Measurements from ENCODE around the gene GPC5. TPM values are rescaled to one million over a fixed set of nuclear protein-coding genes. Genes with fewer than 3 reads are reported as not detected.

GPC5 gene
- total RNA-seq, 1 donor from 2014 or later: 8.6 TPM

DNA sequence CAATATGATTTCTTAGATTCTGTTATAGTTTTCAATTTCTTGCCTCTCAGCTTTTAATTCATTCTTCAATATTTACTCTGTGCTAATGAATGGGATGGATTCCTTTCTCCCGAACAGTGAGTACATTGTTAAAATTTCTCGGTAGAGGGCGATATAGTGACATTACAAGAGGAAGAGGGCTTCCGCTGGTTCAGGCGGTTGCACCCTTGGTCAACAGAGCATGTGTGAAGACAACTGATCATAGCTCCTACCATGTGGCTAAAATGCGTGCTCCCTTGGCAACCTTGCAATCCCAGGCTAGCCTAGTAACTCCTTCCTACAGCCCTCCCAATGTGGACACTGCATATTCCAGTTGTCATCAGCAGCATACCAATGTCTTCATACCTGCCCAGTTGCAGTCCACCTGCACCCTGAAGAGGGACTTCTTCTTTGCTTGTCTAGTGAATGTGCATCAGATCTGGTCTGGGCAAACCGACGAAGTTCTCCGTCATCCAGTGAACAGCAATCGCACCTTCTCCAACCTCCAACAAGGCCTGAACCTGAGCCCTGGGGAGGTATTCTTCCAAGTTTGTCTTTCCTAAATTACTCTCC, 1175.1 kb downstream of the GPC5 start:
- DNase-seq: no peak

DNA sequence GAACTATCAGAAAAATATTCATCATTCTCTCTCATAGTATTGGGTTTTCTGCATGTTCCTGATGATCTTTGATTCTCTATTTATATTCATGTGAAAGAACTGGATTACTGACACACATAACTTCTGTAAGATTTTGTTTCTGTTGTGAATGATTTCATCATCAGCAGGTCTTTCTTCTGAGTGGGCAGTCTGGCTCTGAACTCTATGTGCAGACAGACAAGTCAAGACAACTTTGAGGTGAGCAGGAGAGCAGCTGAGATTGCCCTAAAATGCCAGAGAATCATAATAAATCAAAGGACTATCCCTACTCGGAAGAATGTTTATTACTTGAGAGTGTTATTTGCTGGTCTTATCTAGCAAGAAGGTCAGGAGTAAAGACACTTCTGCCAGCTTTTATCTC, 1176.1 kb downstream of the GPC5 start:
- DNase-seq: no peak

DNA sequence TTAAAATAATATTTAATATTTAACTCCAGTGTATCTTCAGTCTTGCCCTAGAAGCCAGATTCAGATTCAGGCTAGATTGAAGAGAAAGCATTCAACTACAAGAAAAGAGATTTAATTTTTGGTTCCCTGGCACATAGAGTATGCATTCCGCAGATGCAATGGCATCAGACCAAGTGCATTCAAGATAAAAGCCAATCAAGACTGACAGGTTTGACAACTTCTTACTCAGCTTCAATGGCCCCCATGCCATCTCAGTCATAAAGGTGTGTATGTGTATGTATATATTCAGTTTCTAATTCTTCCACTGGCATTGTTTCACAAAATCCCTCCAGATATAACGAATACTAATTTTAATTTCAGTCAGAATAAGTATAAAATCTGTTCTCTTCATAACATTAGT, 1177.4 kb downstream of the GPC5 start:
- DNase-seq: no peak

DNA sequence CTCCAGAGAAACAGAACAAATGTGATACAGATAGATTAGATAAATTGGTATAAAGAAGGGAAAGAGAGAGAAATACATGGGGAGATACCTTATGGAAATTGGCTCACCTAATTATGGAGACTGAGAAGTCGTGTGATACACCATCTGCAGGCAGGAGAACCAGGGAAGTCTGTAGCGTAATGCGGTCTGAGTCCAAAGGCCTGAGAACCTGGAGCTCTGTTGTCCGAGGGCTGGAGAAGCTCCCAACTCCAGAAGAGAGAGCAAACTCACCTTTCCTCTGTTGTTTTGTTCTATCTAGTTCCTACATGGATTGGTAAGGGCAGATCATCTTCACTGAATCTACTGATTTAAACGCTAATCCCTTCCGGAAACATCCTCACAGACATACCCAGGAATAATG, 1179.9 kb downstream of the GPC5 start:
- no peak for DNase-seq

DNA sequence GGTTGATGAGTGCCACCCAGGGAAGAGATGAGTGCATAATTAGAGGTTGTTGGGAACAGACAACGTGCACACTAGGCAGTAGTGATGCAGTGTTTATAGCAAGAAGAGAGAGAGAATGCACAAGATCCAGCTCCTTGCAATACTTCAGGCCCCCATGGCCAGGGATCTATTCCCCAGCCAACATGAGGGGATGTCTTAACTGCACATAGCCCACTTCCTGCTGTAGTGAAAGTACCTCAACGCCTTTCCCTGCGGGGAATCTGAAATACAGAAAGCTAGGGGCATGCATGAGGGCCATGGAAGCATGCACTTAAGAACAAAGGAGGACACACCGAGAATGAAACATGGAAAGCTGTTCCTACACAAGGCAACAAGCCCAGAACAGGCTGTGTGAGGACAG, 1191.5 kb downstream of the GPC5 start:
- no peak for DNase-seq

DNA sequence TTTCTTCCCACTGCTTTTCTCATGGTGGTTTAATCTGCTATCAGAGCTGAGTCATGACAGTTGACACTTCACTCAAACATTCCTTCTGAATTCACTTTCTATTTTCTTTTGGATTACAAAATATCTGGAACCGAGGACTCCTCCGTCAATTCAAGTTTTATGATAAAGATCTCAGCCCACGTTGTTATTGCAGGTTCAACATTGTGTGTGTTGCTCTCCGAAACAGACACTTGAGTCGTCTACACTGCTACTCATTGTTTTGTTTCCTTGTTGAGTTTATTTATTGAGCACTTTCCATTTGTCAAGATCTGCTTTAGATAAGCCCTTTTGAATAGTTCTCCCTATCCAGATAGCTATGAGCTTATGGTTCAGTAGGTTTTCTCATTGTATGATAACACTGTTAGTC, 1192.1 kb downstream of the GPC5 start:
- no peak for DNase-seq

DNA sequence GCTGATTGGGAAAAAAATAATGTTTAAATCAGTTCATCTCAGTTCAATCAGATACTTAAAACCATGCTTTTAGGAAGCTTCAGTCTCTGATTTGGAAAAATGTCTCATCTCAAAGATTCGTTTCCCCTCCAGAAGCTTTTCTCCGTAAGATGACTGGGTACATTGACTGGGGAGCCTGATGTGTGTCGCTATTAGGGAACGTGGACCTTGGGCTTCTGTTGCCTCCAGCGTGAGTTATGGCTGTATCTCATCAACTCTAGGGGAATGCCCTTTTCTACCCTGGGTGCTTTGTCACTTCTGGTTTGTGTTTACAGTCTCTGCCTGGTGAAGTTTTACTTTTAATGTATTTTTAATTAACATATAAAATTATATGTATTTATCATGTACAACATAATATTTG, 1192.7 kb downstream of the GPC5 start:
- DNase-seq: no peak

DNA sequence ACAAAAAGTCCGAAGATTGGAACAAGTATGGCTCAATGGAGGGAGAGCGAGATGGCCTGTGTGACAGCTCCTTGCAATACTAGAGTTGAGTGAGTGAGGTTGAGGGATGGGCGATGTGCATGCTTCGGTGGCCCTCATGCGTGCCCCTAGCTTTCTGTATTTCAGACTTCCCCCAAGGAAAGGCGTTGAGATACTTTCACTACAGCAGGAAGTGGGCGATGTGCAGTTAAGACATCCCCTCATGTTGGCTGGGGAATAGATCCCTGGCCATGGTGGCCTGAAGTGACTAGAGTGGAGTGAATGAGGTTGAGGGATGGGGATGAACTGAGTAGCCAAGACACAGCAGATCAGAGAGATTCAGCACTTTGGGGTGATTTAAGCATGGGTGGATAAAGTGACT, 1194.3 kb downstream of the GPC5 start:
- DNase-seq: no peak

DNA sequence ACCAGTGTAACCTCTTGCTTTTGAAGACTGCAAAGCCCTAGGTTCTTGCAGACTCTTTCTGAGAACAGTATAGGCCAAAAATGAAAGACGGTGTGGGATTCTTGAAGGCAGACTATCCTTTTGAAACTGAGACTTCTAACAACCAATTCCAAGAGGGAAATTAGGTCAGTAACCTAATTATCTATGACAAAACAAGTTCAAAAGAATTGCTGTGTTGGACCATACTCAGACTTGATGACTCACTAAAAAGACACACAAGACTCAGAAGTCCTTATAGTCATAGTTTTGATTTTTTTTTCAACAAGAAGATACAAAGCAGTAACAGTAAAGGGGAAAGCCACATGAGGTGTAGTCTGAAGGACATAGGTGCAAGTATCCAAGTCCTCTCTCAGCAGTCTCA, 1204.1 kb downstream of the GPC5 start:
- DNase-seq: no peak

DNA sequence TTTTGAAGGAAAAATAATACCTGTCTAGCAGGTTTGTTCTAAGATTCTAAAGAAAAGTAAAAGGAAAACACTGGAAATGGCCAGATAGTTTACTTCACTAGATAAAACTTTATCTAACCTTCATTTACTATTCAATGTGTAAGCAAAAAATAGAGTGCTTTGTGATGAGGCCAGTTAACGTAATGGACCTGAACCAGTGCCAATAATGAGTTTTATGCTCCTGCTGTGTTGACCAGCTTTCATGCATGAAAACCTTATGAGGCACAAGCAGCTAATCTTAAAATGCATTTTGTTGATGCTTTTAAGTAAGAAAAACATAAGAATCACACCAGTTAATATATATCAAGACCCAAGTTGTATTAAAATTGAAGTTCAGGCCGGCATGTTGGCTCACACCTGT, 1211.0 kb downstream of the GPC5 start:
- DNase-seq: no peak

DNA sequence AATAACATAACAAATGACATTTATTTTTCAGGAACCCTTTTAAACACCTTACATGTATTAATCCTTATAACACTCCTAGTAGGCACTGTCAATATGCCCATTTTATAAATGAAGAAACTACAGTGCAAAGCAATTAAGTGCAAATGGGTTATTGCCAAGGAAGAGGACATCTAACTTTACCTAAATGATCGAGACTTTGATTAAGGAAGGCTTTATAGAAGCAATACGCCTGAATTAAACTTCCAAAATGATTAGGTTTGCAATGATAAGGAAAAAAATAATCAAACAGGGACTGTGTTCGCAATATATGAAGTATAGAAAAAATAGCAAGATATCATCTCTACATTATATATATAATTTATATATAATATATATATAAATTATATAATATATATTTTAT, 1214.5 kb downstream of the GPC5 start:
- DNase-seq: no peak

DNA sequence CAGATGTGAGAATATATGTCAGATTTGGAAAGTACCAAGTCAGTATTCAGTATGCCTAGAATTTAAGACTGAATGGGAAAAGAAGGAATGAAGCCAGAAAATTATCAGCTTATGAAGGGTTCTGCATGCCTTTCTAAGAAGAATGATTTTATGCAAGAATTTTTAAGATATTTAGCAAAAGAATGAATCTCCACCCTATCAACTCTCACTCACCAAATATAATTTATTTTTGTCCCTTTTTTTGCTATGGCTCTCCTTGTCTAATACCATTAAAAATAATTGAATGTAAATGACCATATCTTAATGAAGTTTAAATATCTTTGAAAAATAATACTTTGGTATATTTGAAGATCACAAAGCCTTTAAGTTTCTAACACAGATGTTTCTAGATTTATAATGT, 1215.5 kb downstream of the GPC5 start:
- no peak for DNase-seq

DNA sequence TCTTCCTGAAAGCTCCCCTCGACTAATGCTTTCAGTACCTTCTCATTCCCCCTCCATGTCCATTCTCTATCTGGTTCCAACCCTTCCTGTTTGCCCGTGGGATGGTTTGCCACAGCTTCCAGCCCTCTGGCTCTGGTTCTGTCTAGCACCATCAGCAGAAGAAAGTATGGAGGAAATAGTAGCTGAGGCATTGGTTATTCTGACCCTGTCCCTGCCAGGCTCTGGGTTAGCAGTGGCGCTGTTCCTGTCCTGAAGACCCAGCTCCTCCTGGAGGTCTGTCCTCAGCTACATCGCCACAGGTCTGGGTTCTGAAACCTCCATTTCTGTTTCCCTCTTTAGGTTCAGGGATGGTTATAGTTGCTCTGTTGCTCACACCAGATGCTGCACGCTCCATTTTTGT, 1223.6 kb downstream of the GPC5 start:
- DNase-seq: no peak

DNA sequence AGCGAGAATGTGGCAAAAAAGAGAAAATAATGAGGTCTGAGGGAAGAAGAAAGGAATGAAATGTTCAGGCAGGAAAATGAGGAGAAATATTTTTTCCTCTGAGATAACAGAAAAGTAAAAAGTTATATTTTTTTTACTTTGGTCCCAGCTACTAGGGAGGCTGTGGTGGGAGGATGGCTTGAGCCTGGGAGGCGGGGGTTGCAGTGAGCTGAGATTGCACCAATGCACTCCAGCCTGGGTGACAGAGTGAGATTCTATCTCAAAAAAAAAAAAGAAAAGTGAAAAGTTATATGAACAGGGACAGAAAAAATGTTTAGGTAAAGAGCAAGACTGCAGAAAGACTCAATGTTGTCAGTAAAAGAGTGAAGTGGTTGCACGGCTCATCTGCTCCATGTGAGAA, 1224.5 kb downstream of the GPC5 start:
- DNase-seq: no peak

DNA sequence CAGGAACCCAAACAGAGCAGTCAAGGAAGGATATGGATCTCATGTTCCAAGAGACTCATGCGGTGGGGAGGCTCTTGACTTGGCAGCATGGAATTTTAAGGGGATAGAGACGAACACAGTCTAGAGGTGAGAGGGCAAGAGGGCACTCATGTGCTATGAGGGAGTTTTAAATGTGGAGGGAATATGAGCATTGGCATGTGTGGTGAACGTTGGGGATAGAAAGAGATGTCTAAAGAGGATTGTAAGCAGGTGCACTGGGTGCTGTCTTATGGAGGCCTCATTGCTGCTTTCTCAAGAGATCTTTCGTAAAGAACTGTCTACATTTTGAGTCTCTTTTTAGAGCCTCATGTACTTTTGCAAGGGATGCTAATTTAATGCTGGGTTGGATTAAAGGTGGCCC, 1227.9 kb downstream of the GPC5 start:
- DNase-seq: no peak

DNA sequence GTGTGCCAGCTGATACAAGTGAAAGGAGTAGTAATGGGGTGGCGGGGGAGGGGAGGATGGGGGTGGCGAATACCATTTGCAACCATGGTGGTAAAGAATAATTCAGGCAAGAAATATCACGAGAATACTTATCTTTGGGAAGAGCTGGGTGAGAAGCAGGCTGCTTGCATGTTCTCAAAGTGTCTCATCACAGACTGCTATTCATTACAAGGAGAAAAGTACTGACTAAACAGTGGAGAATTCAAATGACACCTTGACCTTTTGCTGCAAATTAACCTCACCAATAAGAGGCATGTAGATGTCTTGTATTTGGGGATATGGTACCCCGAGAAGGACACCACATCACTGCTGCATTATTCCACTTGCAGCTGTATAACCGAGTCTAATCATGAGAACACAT, 1242.5 kb downstream of the GPC5 start:
- no peak for DNase-seq

DNA sequence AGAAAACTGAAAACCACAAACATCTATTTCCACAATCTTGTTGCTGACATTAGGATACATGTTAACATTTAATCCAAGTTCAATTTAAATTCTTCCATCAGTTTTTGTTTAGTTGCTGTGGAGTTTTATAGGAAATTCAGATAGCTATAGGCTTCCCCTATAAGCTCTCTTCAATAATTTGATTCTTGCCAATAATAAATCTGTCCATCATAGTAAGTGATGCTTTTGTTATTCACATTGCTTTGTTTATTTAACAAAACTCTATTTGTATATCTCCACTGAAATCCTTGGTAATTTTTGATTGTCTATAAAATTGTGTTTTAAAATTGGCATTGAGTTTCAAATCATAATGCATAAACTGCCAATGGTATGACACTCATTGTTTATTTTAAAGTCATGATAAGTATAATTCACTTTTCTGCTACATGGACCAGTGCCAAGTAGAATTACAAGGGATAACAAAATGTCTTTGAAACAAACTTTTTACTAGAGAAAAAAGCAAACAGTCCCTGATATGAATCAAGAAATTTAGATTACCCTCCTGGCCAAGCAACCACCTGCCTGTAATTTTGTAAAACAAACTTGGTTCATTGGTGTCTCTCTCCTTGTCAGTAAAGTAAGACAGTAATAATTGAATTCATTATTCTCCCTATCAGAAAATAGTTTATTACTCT, 1250.9 kb downstream of the GPC5 start:
- no peak for DNase-seq

DNA sequence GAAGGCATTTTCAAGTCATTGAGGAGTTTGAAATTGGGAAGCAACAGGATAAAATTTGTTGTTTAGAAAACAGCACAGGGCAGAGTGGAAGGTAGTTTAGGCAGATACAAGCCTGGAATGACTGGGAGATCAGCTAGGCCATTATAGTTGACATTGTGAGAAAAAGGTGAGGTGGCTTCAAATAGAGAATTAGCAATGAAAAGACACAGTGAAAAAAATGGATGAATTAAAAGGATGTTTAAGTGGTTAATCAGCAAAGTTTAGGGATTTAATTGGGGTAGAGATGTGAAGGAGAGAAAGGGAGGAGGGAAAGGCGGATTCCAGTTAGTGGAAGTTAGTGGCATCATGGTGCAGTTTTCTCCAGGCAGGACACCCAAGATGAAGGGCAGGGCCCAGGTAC, 1257.7 kb downstream of the GPC5 start:
- no peak for DNase-seq

DNA sequence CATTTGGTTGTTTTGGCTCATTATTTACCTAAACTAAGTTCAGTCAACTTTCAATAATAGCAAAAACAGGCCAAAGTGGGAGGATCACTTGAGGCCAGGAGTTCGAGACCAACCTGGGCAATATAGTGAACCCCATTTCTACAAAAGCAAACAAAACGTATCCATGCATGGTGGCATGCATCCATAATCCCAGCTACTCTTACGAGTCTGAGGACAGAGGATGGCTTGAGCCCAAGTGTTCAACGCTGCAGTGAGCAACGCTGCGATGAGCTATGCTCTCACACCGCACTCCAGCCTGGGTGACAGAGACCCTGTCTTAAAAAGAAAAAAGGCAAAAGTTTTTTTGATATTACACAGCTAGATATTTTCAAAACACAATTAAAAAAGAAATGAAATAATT, 1258.2 kb downstream of the GPC5 start:
- no peak for DNase-seq

DNA sequence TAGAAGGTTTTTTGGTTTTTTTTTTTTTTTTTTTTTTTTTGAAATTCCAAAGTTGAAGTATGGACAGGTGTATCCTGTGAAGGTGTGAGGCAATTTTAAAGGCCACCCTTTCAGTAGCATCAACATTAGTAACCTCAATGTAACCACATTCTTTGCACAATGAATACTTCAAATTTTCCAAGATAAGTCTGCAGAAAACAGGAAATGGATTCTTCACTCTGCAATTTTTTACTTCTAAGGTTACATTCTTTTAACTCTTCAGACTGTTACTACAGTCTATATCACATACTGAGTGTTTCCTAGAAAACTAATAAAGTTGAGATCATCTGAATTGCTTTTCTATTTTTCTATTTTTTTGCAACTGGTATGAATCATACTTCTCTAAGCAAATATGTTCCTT, 1259.1 kb downstream of the GPC5 start:
- DNase-seq: no peak

DNA sequence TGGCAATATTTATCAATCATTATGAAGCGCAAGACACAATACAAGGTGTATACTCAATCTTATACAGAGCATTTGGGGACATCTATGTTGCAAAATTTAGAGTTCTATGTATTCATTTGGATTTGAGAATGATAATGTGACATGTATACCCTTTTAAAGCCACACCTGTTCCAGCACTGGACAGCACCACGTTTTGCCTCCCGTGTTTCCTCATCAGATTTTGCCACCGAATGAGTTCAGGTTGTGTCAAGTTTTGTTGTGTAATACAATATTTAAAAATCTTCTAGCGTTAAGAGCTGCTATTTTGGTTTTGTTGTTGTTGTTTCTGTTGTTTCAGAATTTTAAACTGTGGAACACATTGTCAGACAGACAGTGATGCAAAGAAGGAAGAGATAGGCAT, 1259.9 kb downstream of the GPC5 start:
- no peak for DNase-seq

DNA sequence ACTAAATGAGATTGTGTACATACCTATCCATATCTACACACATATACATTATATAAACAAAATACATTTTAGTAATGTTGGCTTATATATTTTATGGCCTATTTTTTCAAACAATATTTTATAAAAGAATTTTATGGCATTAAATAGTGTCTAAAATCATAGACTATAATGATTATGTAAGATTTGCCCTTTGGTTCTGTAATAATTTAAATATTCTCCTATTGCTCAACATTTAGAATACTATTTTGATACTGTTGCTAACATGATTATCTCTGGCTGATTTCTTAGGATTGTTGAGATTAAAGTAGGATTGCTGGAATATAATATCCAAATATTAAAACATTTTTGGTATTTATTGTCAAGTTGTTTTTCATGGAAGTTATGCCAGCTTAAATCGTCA, 1263.0 kb downstream of the GPC5 start:
- DNase-seq: no peak

DNA sequence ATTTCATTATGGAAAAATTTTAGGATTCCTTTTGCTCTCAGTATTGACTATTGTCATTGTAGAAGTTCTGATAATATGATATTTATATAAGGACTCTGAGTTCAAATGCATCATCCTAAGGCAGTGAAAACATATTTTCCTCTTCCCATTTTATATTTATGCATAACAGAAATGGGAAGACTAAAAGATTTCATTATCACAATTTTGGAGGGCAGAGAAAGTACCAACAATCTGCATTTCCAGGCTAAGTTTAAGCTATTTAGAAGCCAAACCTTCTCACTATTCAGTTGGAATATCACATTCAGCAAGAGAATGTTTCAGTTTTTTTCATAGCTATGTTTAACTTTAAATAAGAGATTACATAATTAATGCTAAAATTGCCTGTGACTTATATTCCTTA, 1269.7 kb downstream of the GPC5 start:
- no peak for DNase-seq

DNA sequence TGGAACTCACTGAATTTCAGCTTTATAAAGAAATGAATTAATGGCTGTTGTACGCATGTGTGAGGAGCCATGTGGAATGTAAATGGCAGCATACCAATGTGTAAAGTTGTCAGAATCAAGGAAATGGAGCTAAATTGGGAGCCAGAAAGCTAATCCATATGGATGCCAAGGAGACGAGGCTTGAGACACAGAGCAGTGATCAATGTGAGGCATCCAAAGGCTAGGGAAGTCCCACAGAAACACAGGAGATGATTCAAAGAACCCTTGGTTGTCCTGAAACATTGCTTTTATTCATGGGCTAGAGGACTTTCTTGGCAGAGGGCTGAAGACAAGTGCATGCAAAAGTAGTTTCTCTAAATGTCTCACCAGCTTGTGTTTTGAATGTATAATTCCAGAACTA, 1271.7 kb downstream of the GPC5 start:
- DNase-seq: no peak

DNA sequence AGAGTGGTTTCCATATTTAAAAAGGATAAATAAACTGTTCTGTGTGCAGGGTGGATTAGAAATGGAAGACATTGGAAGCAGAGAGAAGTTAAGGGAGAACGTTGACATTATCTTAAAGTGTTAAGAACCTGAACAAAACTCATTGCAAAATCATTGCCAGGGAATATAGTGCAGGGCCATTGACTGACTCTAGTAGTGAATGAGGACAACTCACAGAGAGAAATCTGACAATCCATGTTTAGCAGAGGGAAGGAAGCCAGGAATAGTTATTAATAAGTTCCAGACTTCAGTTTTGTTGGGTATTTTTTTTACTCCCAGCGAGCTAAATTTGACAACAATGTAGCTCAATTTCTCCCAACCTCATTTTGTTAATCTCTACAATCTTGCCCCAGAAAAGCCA, 1273.4 kb downstream of the GPC5 start:
- no peak for DNase-seq

Data from occipital lobe (tissue), 2 donors.